Lower lobe of right lung (tissue), 2 donors: ENCODE measurements around the gene HKDC1. TPM values are rescaled to one million over a fixed set of nuclear protein-coding genes. Genes with fewer than 3 reads are reported as not detected.
"Not testable (repeated sequence)": the region's sequence is repeated elsewhere in the genome, so short reads cannot be mapped to it uniquely, and the experiment has no call there.

Experiments used
- ATAC-seq, 2 donors: fragments of 200-7000 bp; cut with Tn5 transposase; one replicate each; pipeline ENCODE4 v1.9.1; 2020 to 2022; ENCODE audit warnings: mild to moderate bottlenecking in 2 of 2, moderate library complexity in 2 of 2
- DNase-seq: peaks from one replicate; pipeline ENCODE4 v3.0.0-alpha.2; 2020
- H3K27ac ChIP-seq: fragments of 200-600 bp; one replicate; pipeline ENCODE4 v1.8.0; 2022
- H3K27me3 ChIP-seq: fragments of 200-600 bp; one replicate; pipeline ENCODE4 v1.8.0; 2022; ENCODE audit warnings: low read depth
- H3K36me3 ChIP-seq: fragments of 200-600 bp; one replicate; pipeline ENCODE4 v1.8.0; 2022; ENCODE audit warnings: mild to moderate bottlenecking
- H3K4me1 ChIP-seq: fragments of 200-600 bp; one replicate; pipeline ENCODE4 v1.8.0; 2022
- H3K4me3 ChIP-seq: fragments of 200-600 bp; one replicate; pipeline ENCODE4 v1.8.0; 2022; ENCODE audit warnings: mild to moderate bottlenecking
- H3K9me3 ChIP-seq: fragments of 200-600 bp; one replicate; pipeline ENCODE4 v1.8.0; 2022
- intact Hi-C: fragments of 100-400 bp; cut with DNase I; formaldehyde crosslinking; loops from one replicate; pipeline ENCODE4 v1.11.0; 2022
- total RNA-seq: library from RNA; stranded (reverse); fragmentation: NEBNext Ultra II Directional; extraction: Animal tissue kit (Norgen Biotek cat#: 25700); gene quantifications from one replicate; pipeline ENCODE4 v1.2.1, GENCODE V29; 2021
- TF ChIP-seq, protein P1 (sequence below): fragments of 200-600 bp; IDR thresholded peaks from one replicate; pipeline ENCODE4 v1.8.0; 2022; ENCODE audit warnings: antibody characterized with exemption, mild to moderate bottlenecking
- donor health status: DM: no; HTN: yes; CAD: no; lungs with severe emphysema.

Gene HKDC1
- total RNA-seq, 1 donor from 2014 or later: 5.9 TPM

DNA sequence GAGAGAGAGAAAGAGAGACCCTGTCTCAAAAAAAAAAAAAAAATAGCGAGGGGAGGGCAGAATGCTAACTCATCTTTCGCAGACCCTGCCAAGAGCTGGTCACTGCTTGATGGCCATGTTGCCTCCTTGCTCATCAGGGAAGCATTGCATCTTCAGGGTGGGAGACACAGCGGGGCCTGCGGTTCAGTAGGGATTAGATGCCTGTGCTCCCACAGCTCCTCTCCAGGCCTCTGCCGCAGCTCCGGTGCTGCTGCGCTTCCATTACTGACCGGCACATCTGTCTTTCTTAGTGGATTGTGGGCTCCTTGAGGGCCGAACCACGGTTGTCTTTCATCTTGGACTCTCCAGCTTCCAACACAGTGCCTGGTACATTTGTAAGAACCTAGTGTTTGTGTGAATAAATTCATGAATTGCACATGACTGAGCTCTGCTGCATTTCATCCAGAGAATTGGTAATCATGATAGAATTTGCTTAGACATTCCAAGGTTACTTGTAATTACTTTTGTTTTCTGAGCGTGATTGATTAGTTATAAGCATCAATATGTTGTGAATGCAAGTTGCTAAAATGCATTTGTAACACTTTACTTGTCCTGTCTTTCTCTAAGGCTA is 75.0 kb downstream of the HKDC1 start:
- Histone ChIP-seq H3K4me3 (no peak overlapping the region), H3K27me3 (no peaks in the 10 kb centered on the region), H3K36me3 (no peaks in the 10 kb centered on the region), H3K4me1 (no peaks in the 10 kb centered on the region), H3K9me3 (no peaks in the 10 kb centered on the region), H3K27ac (no peak overlapping the region)
- ATAC-seq: no peak
- intact Hi-C loops: no loop called here
- TF ChIP-seq, protein P1, sequence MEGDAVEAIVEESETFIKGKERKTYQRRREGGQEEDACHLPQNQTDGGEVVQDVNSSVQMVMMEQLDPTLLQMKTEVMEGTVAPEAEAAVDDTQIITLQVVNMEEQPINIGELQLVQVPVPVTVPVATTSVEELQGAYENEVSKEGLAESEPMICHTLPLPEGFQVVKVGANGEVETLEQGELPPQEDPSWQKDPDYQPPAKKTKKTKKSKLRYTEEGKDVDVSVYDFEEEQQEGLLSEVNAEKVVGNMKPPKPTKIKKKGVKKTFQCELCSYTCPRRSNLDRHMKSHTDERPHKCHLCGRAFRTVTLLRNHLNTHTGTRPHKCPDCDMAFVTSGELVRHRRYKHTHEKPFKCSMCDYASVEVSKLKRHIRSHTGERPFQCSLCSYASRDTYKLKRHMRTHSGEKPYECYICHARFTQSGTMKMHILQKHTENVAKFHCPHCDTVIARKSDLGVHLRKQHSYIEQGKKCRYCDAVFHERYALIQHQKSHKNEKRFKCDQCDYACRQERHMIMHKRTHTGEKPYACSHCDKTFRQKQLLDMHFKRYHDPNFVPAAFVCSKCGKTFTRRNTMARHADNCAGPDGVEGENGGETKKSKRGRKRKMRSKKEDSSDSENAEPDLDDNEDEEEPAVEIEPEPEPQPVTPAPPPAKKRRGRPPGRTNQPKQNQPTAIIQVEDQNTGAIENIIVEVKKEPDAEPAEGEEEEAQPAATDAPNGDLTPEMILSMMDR: no peak
- no peak for DNase-seq

DNA sequence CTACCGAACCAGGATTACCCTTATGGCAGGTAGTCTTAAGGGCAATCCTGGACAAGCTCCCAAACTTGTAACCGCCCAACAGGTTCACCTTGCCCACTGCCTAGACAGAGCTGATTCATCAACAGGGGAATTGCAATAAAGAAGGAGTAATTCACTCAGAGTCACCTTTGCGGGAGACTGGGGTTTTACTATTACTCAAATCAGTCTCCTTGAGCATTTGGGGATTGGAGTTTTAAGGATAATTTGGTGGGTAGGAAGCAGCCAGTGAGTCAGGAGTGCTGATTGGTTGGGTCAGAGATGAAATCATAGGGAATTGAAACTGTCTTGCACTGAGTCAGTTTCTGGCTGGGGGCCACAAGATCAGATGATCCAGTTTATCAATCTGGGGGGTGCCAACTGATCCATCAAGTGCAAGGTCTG is 83.5 kb downstream of the HKDC1 start:
- DNase-seq (no peak), ATAC-seq (no peak)
- TF ChIP-seq, protein P1: no peak
- no peaks in the 10 kb centered on the region for H3K4me1 ChIP-seq
- H3K27me3 ChIP-seq: no peaks in the 10 kb centered on the region
- no peak overlapping the region for H3K4me3 ChIP-seq
- intact Hi-C loops: no loop called here
- H3K9me3 ChIP-seq: no peaks in the 10 kb centered on the region
- H3K27ac ChIP-seq: no peak overlapping the region
- H3K36me3 ChIP-seq: no peaks in the 10 kb centered on the region

DNA sequence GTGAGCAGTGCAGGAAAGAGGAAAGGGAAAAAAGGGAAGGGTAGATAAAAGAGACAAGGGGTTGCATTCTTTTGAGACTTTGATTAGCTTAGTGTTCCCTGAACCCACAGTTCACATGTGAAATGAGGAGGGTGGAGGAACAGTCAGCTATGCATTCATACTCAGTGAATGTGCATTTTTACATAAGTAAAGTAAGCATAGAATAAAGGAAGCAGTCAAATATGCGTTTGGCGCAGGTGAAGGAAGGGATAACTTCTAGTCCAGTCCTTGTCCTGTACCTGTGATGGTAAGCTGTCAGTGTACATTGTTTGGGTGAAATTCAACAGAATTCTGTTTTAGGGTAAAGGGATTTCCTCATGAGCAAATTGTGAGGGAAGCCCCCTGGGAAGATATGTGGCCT is 86.3 kb downstream of the HKDC1 start:
- DNase-seq: no peak
- Histone ChIP-seq H3K27me3 (no peaks in the 10 kb centered on the region), H3K4me1 (no peaks in the 10 kb centered on the region), H3K9me3 (no peaks in the 10 kb centered on the region), H3K4me3 (no peak overlapping the region), H3K36me3 (no peaks in the 10 kb centered on the region), H3K27ac (no peak overlapping the region)
- intact Hi-C loops: no loop called here
- no peak for ATAC-seq
- TF ChIP-seq, protein P1: no peak

DNA sequence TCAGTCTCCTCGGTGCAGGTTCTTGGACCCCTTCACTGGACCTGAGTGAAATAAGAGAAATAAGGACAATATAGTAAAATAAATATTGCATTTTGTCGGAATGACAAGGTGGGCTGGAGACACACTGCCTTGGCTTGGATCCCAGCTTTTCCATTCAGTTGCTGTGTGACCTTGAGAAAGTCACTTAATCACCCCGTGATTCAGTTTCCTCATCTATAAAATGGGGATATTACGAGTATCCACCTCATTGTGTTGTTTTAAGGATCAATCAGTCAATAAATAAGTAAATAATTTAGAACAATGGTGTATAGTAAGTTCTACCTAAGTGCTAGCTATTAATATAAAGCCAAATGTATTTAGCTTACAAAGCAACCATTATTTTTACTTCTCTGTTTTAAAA is 87.3 kb downstream of the HKDC1 start:
- DNase-seq: no peak
- Histone ChIP-seq H3K9me3 (no peaks in the 10 kb centered on the region), H3K4me1 (no peaks in the 10 kb centered on the region), H3K4me3 (no peak overlapping the region), H3K36me3 (no peaks in the 10 kb centered on the region), H3K27ac (no peak overlapping the region), H3K27me3 (no peaks in the 10 kb centered on the region)
- TF ChIP-seq, protein P1: no peak
- ATAC-seq: no peak
- intact Hi-C loops: no loop called here

DNA sequence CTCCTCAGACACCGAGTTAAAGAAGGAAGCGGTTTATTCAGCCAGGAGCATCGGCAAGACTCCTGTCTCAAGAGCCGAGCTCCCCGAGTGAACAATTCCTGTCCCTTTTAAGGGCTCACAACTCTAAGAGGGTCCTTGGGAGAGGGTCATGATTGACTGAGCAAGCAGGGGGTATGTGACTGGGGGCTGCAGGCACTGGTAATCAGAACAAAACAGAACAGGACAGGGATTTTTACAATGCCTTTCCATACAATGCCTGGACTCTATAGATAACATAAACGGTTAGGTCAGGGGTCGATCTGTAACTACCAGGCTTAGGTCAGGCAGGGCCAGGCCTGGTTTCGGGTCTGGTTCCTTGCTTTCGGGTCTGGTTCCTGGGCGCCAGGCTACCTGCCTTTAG is 88.2 kb downstream of the HKDC1 start:
- intact Hi-C loops, H3K4me1 ChIP-seq, ATAC-seq, H3K27ac ChIP-seq, H3K36me3 ChIP-seq, H3K27me3 ChIP-seq, H3K9me3 ChIP-seq, H3K4me3 ChIP-seq, DNase-seq: not testable (repeated sequence)

DNA sequence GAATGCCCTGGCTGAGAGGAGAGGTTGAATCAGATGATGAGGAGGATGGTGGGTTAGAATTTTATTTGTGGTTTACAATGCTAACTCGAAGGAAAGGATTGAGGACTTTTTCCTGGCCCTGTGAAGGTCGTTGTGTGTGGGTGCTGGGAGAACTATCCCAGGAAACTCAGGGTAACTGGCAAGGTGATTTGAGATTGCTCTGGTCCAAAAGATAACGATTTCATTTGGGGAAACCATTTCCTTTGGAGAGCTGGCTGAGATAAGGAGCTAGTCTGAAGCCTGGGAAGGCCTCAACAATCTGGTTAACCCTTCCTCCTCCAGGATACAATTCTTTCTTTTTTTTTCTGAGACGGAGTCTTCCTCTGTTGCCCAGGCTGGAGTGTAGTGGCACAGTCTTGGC is 91.2 kb downstream of the HKDC1 start:
- intact Hi-C loops: no loop called here
- Histone ChIP-seq H3K36me3 (no peaks in the 10 kb centered on the region), H3K27ac (no peak overlapping the region), H3K27me3 (no peaks in the 10 kb centered on the region), H3K9me3 (no peaks in the 10 kb centered on the region), H3K4me3 (no peak overlapping the region), H3K4me1 (no peaks in the 10 kb centered on the region)
- DNase-seq (no peak), ATAC-seq (no peak)
- TF ChIP-seq, protein P1: no peak
